HepG2 (cell line): Measurements from ENCODE around the gene TBC1D19. TPM values are rescaled to one million over a fixed set of nuclear protein-coding genes. Genes with fewer than 3 reads are reported as not detected.

ENCODE experiments used
- ATAC-seq: fragments of 200-7000 bp; cut with Tn5 transposase; 3 replicates; pipeline ENCODE4 v1.9.1; 2020; ENCODE audit warnings: mild to moderate bottlenecking, moderate library complexity
- BruUV-seq: library from RNA; stranded (reverse); fragments of 400-500 nt; replicated peaks from 2 replicates; lab custom pipeline; 2021; lab: Mats Ljungman, UMichigan
- CTCF ChIA-PET: fragments of 300-600 bp; formaldehyde crosslinking; extraction: SDS; loops from one replicate; lab custom pipeline; 2021; ENCODE audit warnings: low total read pairs, inconsistent platforms, low intra/inter-chr PET ratio; lab: Yijun Ruan, JAX
- POLR2A ChIA-PET: fragments of 350-600 bp; sonication (Branson Sonifier 250); formaldehyde crosslinking; loops from one replicate; lab custom pipeline; 2020; ENCODE audit warnings: antibody characterized with exemption, inconsistent platforms; lab: Yijun Ruan, JAX
- DNase-seq: peaks from one replicate; pipeline ENCODE4 v3.0.0-alpha.2; 2015; ENCODE audit warnings: low spot score
- FAIRE-seq: peaks from 3 replicates; lab custom pipeline; 2011; peaks lifted over from hg19 to GRCh38; lab: Jason Lieb, UNC
- H2AFZ ChIP-seq: one replicate; pipeline ENCODE4 v1.6.1; 2011; ENCODE audit warnings: low read length, inconsistent platforms
- H3K27ac ChIP-seq: fragments of 300-600 bp; 3 replicates; pipeline ENCODE4 v1.8.0; 2011; ENCODE audit warnings: mixed run types, mild to moderate bottlenecking, mixed read lengths, low read length, inconsistent platforms; ENCODE audit not compliant: insufficient read depth; ENCODE audit errors: extremely low read length
- H3K27me3 ChIP-seq, 2 experiments: fragments of 200-600 bp in 1 of 2; 2 replicates in 1 of 2; 3 replicates in 1 of 2; pipeline versions ENCODE4 v1.6.0 to v1.8.0; 2011; ENCODE audit warnings: low read length in 2 of 2, mild to moderate bottlenecking in 2 of 2, moderate library complexity in 2 of 2, inconsistent platforms in 1 of 2; ENCODE audit not compliant: insufficient read depth in 2 of 2, control insufficient read depth in 1 of 2
- H3K36me3 ChIP-seq, 2 experiments: fragments of 200-600 bp in 1 of 2; replicated peaks in 1 of 2; 2 replicates in 1 of 2; 3 replicates in 1 of 2; pipeline versions ENCODE4 v1.5.1 to v1.8.0; 2011; ENCODE audit warnings: low read length in 2 of 2, inconsistent platforms in 1 of 2; ENCODE audit not compliant: insufficient read depth in 2 of 2, control insufficient read depth in 1 of 2
- H3K4me1 ChIP-seq: 2 replicates; pipeline ENCODE4 v1.5.1; 2012; ENCODE audit warnings: low read length, inconsistent platforms; ENCODE audit not compliant: insufficient read depth
- H3K4me2 ChIP-seq: 2 replicates; pipeline ENCODE4 v1.6.0; 2011; ENCODE audit warnings: low read depth, low read length, inconsistent platforms
- H3K4me3 ChIP-seq, 3 experiments: fragments of 200-600 bp in 1 of 3; sonication (generic), shearing (Covaris generic) in 1 of 3; replicated peaks in 1 of 3; 2 replicates each; pipeline ENCODE4 v1.5.1; 2011 to 2016; ENCODE audit warnings: low read length in 3 of 3, inconsistent platforms in 2 of 3, low read depth in 2 of 3, mild to moderate bottlenecking in 2 of 3, control low read depth in 1 of 3, mixed read lengths in 1 of 3; ENCODE audit not compliant: insufficient read depth in 1 of 3
- H3K79me2 ChIP-seq: one replicate; pipeline ENCODE4 v1.6.1; 2011; ENCODE audit warnings: low read length, inconsistent platforms; ENCODE audit not compliant: insufficient read depth
- H3K9ac ChIP-seq: 2 replicates; pipeline ENCODE4 v1.6.0; 2011; ENCODE audit warnings: mild to moderate bottlenecking, low read depth, low read length, inconsistent platforms; ENCODE audit not compliant: insufficient read depth
- H3K9me3 ChIP-seq: 2 replicates; pipeline ENCODE4 v1.5.1; 2012; ENCODE audit warnings: mild to moderate bottlenecking, low read length
- H4K20me1 ChIP-seq: 2 replicates; pipeline ENCODE4 v1.6.0; 2011; ENCODE audit warnings: inconsistent platforms, mild to moderate bottlenecking, low read length, moderate library complexity; ENCODE audit not compliant: insufficient read depth
- CBX2 ChIP-seq, 2 experiments: fragments of 200-600 bp in 1 of 2; sonication (generic); formaldehyde crosslinking in 1 of 2; IDR thresholded peaks; 2 replicates each; pipeline versions ENCODE4 v1.7.0 to v1.8.1; 2018 to 2022; ENCODE audit warnings: low read depth in 2 of 2, low read length in 1 of 2, mild to moderate bottlenecking in 1 of 2, missing genetic modification reagents in 1 of 2
- HES4 ChIP-seq: sonication (generic); formaldehyde crosslinking; IDR thresholded peaks from 2 replicates; pipeline ENCODE4 v1.9.0; 2021; ENCODE audit warnings: mild to moderate bottlenecking, missing genetic modification reagents, borderline replicate concordance
- HOXA5 ChIP-seq: sonication (generic); formaldehyde crosslinking; IDR thresholded peaks from 2 replicates; pipeline ENCODE4 v1.4.0; 2020; ENCODE audit warnings: missing genetic modification reagents
- KLF12 ChIP-seq: sonication (generic); formaldehyde crosslinking; IDR thresholded peaks from 2 replicates; pipeline ENCODE4 v1.4.0; 2020; ENCODE audit warnings: missing genetic modification reagents, borderline replicate concordance
- NFYC ChIP-seq: IDR thresholded peaks from 2 replicates; pipeline ENCODE4 v1.6.1; 2016; ENCODE audit warnings: missing genetic modification reagents, missing compliant biosample characterization
- RERE ChIP-seq: IDR thresholded peaks from 2 replicates; pipeline ENCODE4 v1.6.1; 2016; ENCODE audit warnings: low read depth, missing genetic modification reagents, missing compliant biosample characterization
- SAP130 ChIP-seq: IDR thresholded peaks from 2 replicates; pipeline ENCODE4 v1.6.1; 2016; ENCODE audit warnings: low read depth
- USF2 ChIP-seq, 2 experiments: sonication (generic) in 1 of 2; formaldehyde crosslinking in 1 of 2; IDR thresholded peaks; 2 replicates each; pipeline versions ENCODE4 v1.5.1 to v1.6.1; 2011 to 2020; ENCODE audit warnings: borderline replicate concordance in 1 of 2, low read depth in 1 of 2, low read length in 1 of 2, mild to moderate bottlenecking in 1 of 2, missing genetic modification reagents in 1 of 2, moderate library complexity in 1 of 2
- ZNF10 ChIP-seq: sonication (generic); formaldehyde crosslinking; IDR thresholded peaks from 2 replicates; pipeline ENCODE4 v1.4.0; 2020; ENCODE audit warnings: mild to moderate bottlenecking, low read depth, missing genetic modification reagents, borderline replicate concordance
- ZNF597 ChIP-seq: sonication (generic); formaldehyde crosslinking; IDR thresholded peaks from 2 replicates; pipeline ENCODE4 v1.5.0; 2020; ENCODE audit warnings: missing genetic modification reagents
- WGBS: methylation state at CpG from one replicate; pipeline ENCODE4 v1.1.6; 2017; ENCODE audit warnings: low lambda C conversion rate; 5-methylcytosine and 5-hydroxymethylcytosine counted together
- in situ Hi-C: cut with HindIII; loops from 2 replicates; pipeline ENCODE4 v1.10.0; 2017; ENCODE audit warnings: low pct_unique_long_range_greater_than_20kb; ENCODE audit not compliant: extremely low pct_ligation_motif_present
- intact Hi-C: fragments of 100-400 bp; cut with micrococcal nuclease; formaldehyde crosslinking; loops from one replicate; pipeline ENCODE4 v1.10.0; 2022; ENCODE audit not compliant: unreplicated experiment
- polyA plus RNA-seq, 8 experiments: library from polyadenylated mRNA; depleted of rRNA in 3 of 8; stranded (reverse) in 7 of 8; unstranded in 1 of 8; fragments of >200 nt; fragmentation: Illumina TruSeq in 4 of 8; extraction: Trizol in 4 of 8; gene quantifications; 2 replicates each; pipeline versions ENCODE4 v1.2.1 to v1.2.3, GENCODE V29; 2011 to 2016; ENCODE audit warnings: low read depth in 4 of 8, missing spikeins in 1 of 8, mixed read lengths in 1 of 8; ENCODE audit not compliant: insufficient read depth in 1 of 8
- total RNA-seq, 5 experiments: library from RNA; depleted of rRNA; stranded (reverse); fragments of >200 nt; fragmentation: Illumina TruSeq; extraction: Trizol; gene quantifications; 2 replicates each; pipeline ENCODE4 v1.2.3, GENCODE V29; 2016; ENCODE audit warnings: low read depth in 1 of 5

TBC1D19 gene
- total and polyA plus RNA-seq, 2 of the 13 experiments (the other 11 are each of a cell fraction or from before 2014, with no cell fraction given) = 1.6 to 3.5 TPM

GRCh38 chr4:26786916-26787315 lies 203.0 kb downstream of the TBC1D19 start:
- CTCF ChIA-PET = no interaction called here
- DNase-seq (no peak), ATAC-seq (no peak), FAIRE-seq (no peak)
- H3K27ac ChIP-seq = no peak overlapping the region
- H3K4me1 ChIP-seq = peaks cover 15% of the 10 kb centered on the region
- no peak overlapping the region for H3K9ac ChIP-seq
- in situ Hi-C loops = loop anchor here (25.0 kb wide), 1 partner anchor 225 kb away; no protein-coding TSS in a partner anchor
- no peaks in the 10 kb centered on the region for H3K79me2 ChIP-seq
- no peaks in the 10 kb centered on the region for H4K20me1 ChIP-seq
- intact Hi-C loops = no loop called here
- H2AFZ ChIP-seq = no peak overlapping the region
- no TSS peak for BruUV-seq
- no peaks in the 10 kb centered on the region for H3K36me3 ChIP-seq
- H3K4me3 ChIP-seq = no peak overlapping the region
- no peaks in the 10 kb centered on the region for H3K9me3 ChIP-seq
- WGBS = 73% methylated on average over 3 of the region's 3 CpGs
- H3K27me3 ChIP-seq = peaks cover 2 to 7% of the 10 kb centered on the region in 2 experiments; a peak in 1 of 5 replicates
- H3K4me2 ChIP-seq = no peak overlapping the region
- TF ChIP-seq NFYC (no peak), KLF12 (no peak), USF2 (IDR thresholded peaks at IDR 0.05; ENCODE audit: low read depth, low read length) (no peak), USF2 (CRISPR knock-in tag; IDR thresholded peaks at IDR 0.05; ENCODE audit: borderline replicate concordance) (no peak), HOXA5 (CRISPR knock-in tag) (no peak), RERE (CRISPR knock-in tag) (no peak), ZNF597 (CRISPR knock-in tag) (no peak), SAP130 (CRISPR knock-in tag) (no peak), ZNF10 (CRISPR knock-in tag) (no peak), CBX2 (IDR thresholded peaks at IDR 0.05; ENCODE audit: low read depth, low read length) (no peak), CBX2 (CRISPR knock-in tag; IDR thresholded peaks at IDR 0.05; ENCODE audit: low read depth) (no peak), HES4 (CRISPR knock-in tag) (no peak)
- TF ChIP-seq, all 625 proteins: peak for 0
- POLR2A ChIA-PET = no interaction called here
